GM12878 (cell line): Measurements from ENCODE around the gene FBXO21. TPM values are rescaled to one million over a fixed set of nuclear protein-coding genes. Genes with fewer than 3 reads are reported as not detected.
A peak's percentile ranks its signal among the peaks of the same experiment; 100 is the strongest.

Experiments
- ASH2L ChIP-seq: fragments of 300-600, 200-600 bp; sonication (generic); IDR thresholded peaks from 2 replicates; pipeline ENCODE4 v1.6.1; 2017; ENCODE audit warnings: low read depth, mild to moderate bottlenecking, borderline replicate concordance
- ATF3 ChIP-seq: IDR thresholded peaks from 2 replicates; pipeline ENCODE4 v1.6.1; 2011; ENCODE audit warnings: low read depth, mild to moderate bottlenecking, low read length, moderate library complexity, borderline replicate concordance; ENCODE audit errors: extremely low read depth
- BCL11A ChIP-seq: IDR thresholded peaks from 2 replicates; pipeline ENCODE4 v1.6.1; 2011; ENCODE audit warnings: low read depth, low read length
- CEBPZ ChIP-seq: fragments of 150-350 bp; IDR thresholded peaks from 2 replicates; pipeline ENCODE4 v1.6.1; 2016; ENCODE audit warnings: low read depth, low read length
- DPF2 ChIP-seq: fragments of 450-650 bp; IDR thresholded peaks from 2 replicates; pipeline ENCODE4 v1.6.1; 2017; ENCODE audit warnings: mild to moderate bottlenecking
- ETV6 ChIP-seq, 2 experiments: fragments of 450-650 bp in 1 of 2; IDR thresholded peaks in 1 of 2; conservative IDR thresholded peaks in 1 of 2; 2 replicates each; pipeline ENCODE4 v1.6.1; 2014; ENCODE audit warnings: antibody characterized with exemption in 1 of 2, borderline replicate concordance in 1 of 2, low read depth in 1 of 2, mild to moderate bottlenecking in 1 of 2, moderate library complexity in 1 of 2
- EZH2 ChIP-seq: IDR thresholded peaks from 2 replicates; pipeline ENCODE4 v1.6.1; 2012; ENCODE audit warnings: low read depth, mild to moderate bottlenecking, control low read depth, inconsistent platforms, low read length, borderline replicate concordance; ENCODE audit not compliant: control insufficient read depth
- HDGF ChIP-seq: fragments of 450-650 bp; IDR thresholded peaks from 2 replicates; pipeline ENCODE4 v1.6.1; 2016; ENCODE audit warnings: antibody characterized with exemption
- MAX ChIP-seq: IDR thresholded peaks from 2 replicates; pipeline ENCODE4 v1.6.1; 2012; ENCODE audit warnings: low read depth, low read length, improper control_type of control experiment
- MEF2B ChIP-seq: fragments of 450-650 bp; IDR thresholded peaks from 2 replicates; pipeline ENCODE4 v1.6.1; 2018; ENCODE audit warnings: mild to moderate bottlenecking, moderate library complexity; ENCODE audit not compliant: partially characterized antibody, poor library complexity, severe bottlenecking
- MTA3 ChIP-seq: IDR thresholded peaks from 2 replicates; pipeline ENCODE4 v1.6.1; 2012; ENCODE audit warnings: low read length, inconsistent platforms, borderline replicate concordance
- NBN ChIP-seq: fragments of 450-650 bp; IDR thresholded peaks from 2 replicates; pipeline ENCODE4 v1.6.1; 2016
- NFIC ChIP-seq: IDR thresholded peaks from 2 replicates; pipeline ENCODE4 v1.6.1; 2012; ENCODE audit warnings: low read depth, mild to moderate bottlenecking, inconsistent platforms, low read length, moderate library complexity
- NFYB ChIP-seq: IDR thresholded peaks from 2 replicates; pipeline ENCODE4 v1.6.1; 2011; ENCODE audit warnings: low read depth, mild to moderate bottlenecking, low read length, improper control_type of control experiment, moderate library complexity; ENCODE audit not compliant: insufficient read depth
- PKNOX1 ChIP-seq: fragments of 450-650 bp; IDR thresholded peaks from 2 replicates; pipeline ENCODE4 v1.6.1; 2016; ENCODE audit warnings: mild to moderate bottlenecking
- SKIL ChIP-seq: fragments of 450-650 bp; IDR thresholded peaks from 2 replicates; pipeline ENCODE4 v1.6.1; 2017; ENCODE audit warnings: mild to moderate bottlenecking, low read depth, inconsistent platforms; ENCODE audit not compliant: poor library complexity, severe bottlenecking
- SMAD5 ChIP-seq: IDR thresholded peaks from 2 replicates; pipeline ENCODE4 v1.6.1; 2016; ENCODE audit warnings: antibody characterized with exemption, low read depth
- SMC3 ChIP-seq: IDR thresholded peaks from 2 replicates; pipeline ENCODE4 v1.6.1; 2011; ENCODE audit warnings: low read length, improper control_type of control experiment, borderline replicate concordance
- TCF12 ChIP-seq: IDR thresholded peaks from 2 replicates; pipeline ENCODE4 v1.6.1; 2011; ENCODE audit warnings: low read depth, mild to moderate bottlenecking, low read length
- YY1 ChIP-seq: IDR thresholded peaks from 2 replicates; pipeline ENCODE4 v1.6.1; 2011; ENCODE audit warnings: low read depth, mild to moderate bottlenecking, low read length
- ZNF24 ChIP-seq: fragments of 450-650 bp; IDR thresholded peaks from 2 replicates; pipeline ENCODE4 v1.6.1; 2017; ENCODE audit warnings: antibody characterized with exemption, mild to moderate bottlenecking
- polyA plus RNA-seq, 11 experiments: library from polyadenylated mRNA; depleted of rRNA in 4 of 11; unstranded in 6 of 11; stranded (reverse) in 5 of 11; fragments of >200 nt; fragmentation: Nextera tagmentation in 4 of 11; fragmentation: Illumina TruSeq in 1 of 11; extraction: Ambion mirVana in 4 of 11; extraction: Trizol in 1 of 11; gene quantifications; 1 replicate in 1 of 11; 2 replicates in 10 of 11; pipeline versions ENCODE4 v1.2.1 to v1.2.3, GENCODE V29; 2011 to 2016; ENCODE audit warnings: inconsistent platforms in 2 of 11, missing spikeins in 2 of 11, low read depth in 1 of 11
- total RNA-seq, 4 experiments: library from RNA; depleted of rRNA in 3 of 4; stranded (reverse); fragments of >200 nt in 3 of 4; fragmentation: Illumina TruSeq in 1 of 4; extraction: Trizol in 1 of 4; gene quantifications; 2 replicates each; pipeline versions ENCODE4 v1.2.1 to v1.2.3, GENCODE V29; 2013 to 2021

FBXO21 gene
- total and polyA plus RNA-seq, 10 of the 15 experiments (the other 5 are each of a cell fraction or from before 2014, with no cell fraction given): 5.5 to 32.6 (median 18.9) TPM

GRCh38 chr12:117098361-117099217 lies 91.7 kb downstream of the FBXO21 start (continued):
- TF ChIP-seq MTA3 (no peak), CEBPZ (no peak), DPF2 (0 out of 2 replicates have a peak, but pooled peaks have one; percentile 16), ZNF24 (no peak), ATF3 (no peak), SKIL (no peak), NFYB (no peak), HDGF (no peak), SMC3 (no peak), ETV6 (conservative IDR thresholded peaks at IDR 0.05 in 1 of 2, IDR thresholded peaks at IDR 0.05 in 1 of 2; ENCODE audit: borderline replicate concordance in 1 of 2, low read depth in 1 of 2) (no peak), TCF12 (no peak), YY1 (peak; percentile 42; the same call in 1 of the 2 replicates), NBN (no peak), MEF2B (peak; percentile 26), SMAD5 (no peak), PKNOX1 (no peak), BCL11A (no peak), NFIC (no peak), EZH2 (no peak), MAX (no peak; the same call in 1 of the 2 replicates), ASH2L (no peak)
